IMR-90 (cell line): Measurements from ENCODE around the gene MYH6. TPM values are rescaled to one million over a fixed set of nuclear protein-coding genes. Genes with fewer than 3 reads are reported as not detected.

Source experiments
- ATAC-seq: fragments of 200-7000 bp; cut with Tn5 transposase; 2 replicates; pipeline ENCODE4 v1.9.1; 2020; ENCODE audit warnings: low read depth, mild to moderate bottlenecking, moderate library complexity
- BruUV-seq: library from RNA; stranded (reverse); fragments of 400-500 nt; replicated peaks from 2 replicates; lab custom pipeline; 2021; lab: Mats Ljungman, UMichigan
- CTCF ChIA-PET: fragments of 300-600 bp; formaldehyde crosslinking; extraction: SDS; loops from one replicate; lab custom pipeline; 2021; ENCODE audit warnings: antibody characterized with exemption; lab: Yijun Ruan, JAX
- POLR2A ChIA-PET: fragments of 300-600 bp; sonication (Branson Sonifier 250); formaldehyde crosslinking; loops from one replicate; lab custom pipeline; 2022; ENCODE audit warnings: antibody characterized with exemption; ENCODE audit not compliant: unreplicated experiment; lab: Charles Lee
- DNase-seq: peaks from one replicate; pipeline ENCODE4 v3.0.0; 2013
- H2AFZ ChIP-seq: replicated peaks from 2 replicates; pipeline ENCODE3; 2013; ENCODE audit warnings: low read length, mild to moderate bottlenecking; ENCODE audit not compliant: poor library complexity
- H2AK5ac ChIP-seq: 2 replicates; pipeline ENCODE4 v1.6.1; 2013; ENCODE audit warnings: low read depth, low read length, inconsistent platforms
- H2AK9ac ChIP-seq: replicated peaks from 2 replicates; pipeline ENCODE3; 2013; ENCODE audit warnings: mild to moderate bottlenecking, low read depth, low read length, moderate library complexity; ENCODE audit not compliant: poor library complexity
- H2BK120ac ChIP-seq: 2 replicates; pipeline ENCODE4 v1.6.1; 2013; ENCODE audit warnings: low read depth, low read length, inconsistent platforms
- H2BK15ac ChIP-seq: 3 replicates; pipeline ENCODE4 v1.6.1; 2013; ENCODE audit warnings: low read depth, low read length, inconsistent platforms
- H2BK20ac ChIP-seq: 2 replicates; pipeline ENCODE4 v1.6.1; 2013; ENCODE audit warnings: low read depth, mild to moderate bottlenecking, inconsistent platforms, low read length, moderate library complexity
- H2BK5ac ChIP-seq: 2 replicates; pipeline ENCODE4 v1.6.1; 2013; ENCODE audit warnings: mild to moderate bottlenecking, low read depth, low read length, inconsistent platforms; ENCODE audit not compliant: poor library complexity, severe bottlenecking
- H3K14ac ChIP-seq: replicated peaks from 2 replicates; pipeline ENCODE4 v1.6.1; 2013; ENCODE audit warnings: low read depth, low read length, inconsistent platforms
- H3K18ac ChIP-seq: 2 replicates; pipeline ENCODE4 v1.6.1; 2013; ENCODE audit warnings: low read depth, low read length, control low read depth
- H3K23ac ChIP-seq: 2 replicates; pipeline ENCODE4 v1.6.1; 2013; ENCODE audit warnings: low read depth, low read length, inconsistent platforms
- H3K27ac ChIP-seq: 2 replicates; pipeline ENCODE4 v1.5.1; 2013; ENCODE audit warnings: mild to moderate bottlenecking, control low read depth, low read length; ENCODE audit not compliant: insufficient read depth
- H3K27me3 ChIP-seq: 2 replicates; pipeline ENCODE4 v1.6.1; 2013; ENCODE audit warnings: low read length; ENCODE audit not compliant: control insufficient read depth, insufficient read depth
- H3K36me3 ChIP-seq: 2 replicates; pipeline ENCODE4 v1.6.1; 2013; ENCODE audit warnings: low read length, mixed read lengths; ENCODE audit not compliant: control insufficient read depth, insufficient read depth
- H3K4ac ChIP-seq: 2 replicates; pipeline ENCODE4 v1.6.1; 2013; ENCODE audit warnings: low read depth, low read length, inconsistent platforms
- H3K4me1 ChIP-seq: 2 replicates; pipeline ENCODE4 v1.6.1; 2013; ENCODE audit warnings: low read length, mixed read lengths; ENCODE audit not compliant: control insufficient read depth, insufficient read depth
- H3K4me2 ChIP-seq: 2 replicates; pipeline ENCODE4 v1.6.1; 2013; ENCODE audit warnings: low read depth, mild to moderate bottlenecking, control low read depth, low read length, moderate library complexity
- H3K4me3 ChIP-seq: 2 replicates; pipeline ENCODE4 v1.5.1; 2013; ENCODE audit warnings: low read depth, mild to moderate bottlenecking, control low read depth, low read length, moderate library complexity; ENCODE audit not compliant: insufficient read depth
- H3K56ac ChIP-seq: 2 replicates; pipeline ENCODE4 v1.6.1; 2013; ENCODE audit warnings: low read length, inconsistent platforms; ENCODE audit not compliant: insufficient read depth; ENCODE audit errors: extremely low read depth
- H3K79me1 ChIP-seq, 2 experiments: 2 replicates each; pipeline ENCODE4 v1.6.1; 2013; ENCODE audit warnings: low read length in 2 of 2, inconsistent platforms in 1 of 2, low read depth in 1 of 2
- H3K9ac ChIP-seq: 2 replicates; pipeline ENCODE4 v1.6.1; 2013; ENCODE audit warnings: low read depth, low read length, control low read depth
- H3K9me1 ChIP-seq: 2 replicates; pipeline ENCODE4 v1.6.1; 2013; ENCODE audit warnings: low read length, inconsistent platforms; ENCODE audit not compliant: insufficient read depth
- H3K9me3 ChIP-seq: 2 replicates; pipeline ENCODE4 v1.6.1; 2013; ENCODE audit warnings: low read length; ENCODE audit not compliant: control insufficient read depth, insufficient read depth
- H4K20me1 ChIP-seq: 2 replicates; pipeline ENCODE4 v1.6.1; 2013; ENCODE audit warnings: low read length, inconsistent platforms; ENCODE audit not compliant: insufficient read depth
- H4K5ac ChIP-seq: 2 replicates; pipeline ENCODE4 v1.6.1; 2013; ENCODE audit warnings: mild to moderate bottlenecking, low read depth, low read length, control low read depth
- H4K8ac ChIP-seq, 2 experiments: 2 replicates each; pipeline ENCODE4 v1.6.1; 2013; ENCODE audit warnings: low read depth in 2 of 2, low read length in 2 of 2, control low read depth in 1 of 2, inconsistent platforms in 1 of 2
- H4K91ac ChIP-seq: 2 replicates; pipeline ENCODE4 v1.6.1; 2013; ENCODE audit warnings: low read depth, low read length, inconsistent platforms; ENCODE audit not compliant: insufficient read depth
- WGBS, 2 experiments: methylation state at CpG; one replicate each; pipeline versions ENCODE4 v1.1.5 to v1.1.7; 2013; ENCODE audit warnings: missing lambda C conversion rate in 2 of 2; ENCODE audit not compliant: insufficient read length in 1 of 2; ENCODE audit errors: extremely low coverage in 2 of 2; 5-methylcytosine and 5-hydroxymethylcytosine counted together
- dilution Hi-C: fragments of 300-500 bp; cut with HindIII; formaldehyde crosslinking; loops from one replicate; pipeline ENCODE4 v1.14.3; 2018; ENCODE audit warnings: low sequenced_read_pairs; ENCODE audit not compliant: unreplicated experiment
- in situ Hi-C: fragments of 300-500 bp; cut with MboI; formaldehyde crosslinking; loops from 3 replicates; pipeline ENCODE4 v1.14.3; 2019; ENCODE audit warnings: low sequenced_read_pairs, inconsistent platforms, mixed read lengths
- intact Hi-C: fragments of 100-400 bp; cut with micrococcal nuclease; formaldehyde crosslinking; loops from 2 replicates; pipeline ENCODE4 v1.10.0; 2022
- polyA plus RNA-seq, 3 experiments: library from polyadenylated mRNA; depleted of rRNA; stranded (reverse); fragments of >200 nt; gene quantifications; 2 replicates each; pipeline ENCODE4 v1.2.3, GENCODE V29; 2012; ENCODE audit warnings: low replicate concordance in 1 of 3
- total RNA-seq: library from RNA; depleted of rRNA; stranded (reverse); fragments of >200 nt; gene quantifications from 2 replicates; pipeline ENCODE4 v1.2.3, GENCODE V29; 2012
- TF ChIP-seq, protein P1 (sequence below): fragments of 150-350 bp; IDR thresholded peaks from 2 replicates; pipeline ENCODE4 v1.6.1; 2016; ENCODE audit warnings: low read depth, mild to moderate bottlenecking, low read length, moderate library complexity, borderline replicate concordance

MYH6 gene
- total and polyA plus RNA-seq, 2 of the 4 experiments (the other 2 are of a cell fraction) = not detected

GRCh38 chr14:23413681-23414080 is 5.6 kb upstream of the MYH6 start:
- H3K4me1 ChIP-seq = no peaks in the 10 kb centered on the region
- peak overlapping the region; percentile 11 for H2AFZ ChIP-seq
- H2AK5ac ChIP-seq = no peak overlapping the region
- no peak overlapping the region for H3K56ac ChIP-seq
- H3K4me3 ChIP-seq = no peak overlapping the region
- no TSS peak for BruUV-seq
- TF ChIP-seq, protein P1, sequence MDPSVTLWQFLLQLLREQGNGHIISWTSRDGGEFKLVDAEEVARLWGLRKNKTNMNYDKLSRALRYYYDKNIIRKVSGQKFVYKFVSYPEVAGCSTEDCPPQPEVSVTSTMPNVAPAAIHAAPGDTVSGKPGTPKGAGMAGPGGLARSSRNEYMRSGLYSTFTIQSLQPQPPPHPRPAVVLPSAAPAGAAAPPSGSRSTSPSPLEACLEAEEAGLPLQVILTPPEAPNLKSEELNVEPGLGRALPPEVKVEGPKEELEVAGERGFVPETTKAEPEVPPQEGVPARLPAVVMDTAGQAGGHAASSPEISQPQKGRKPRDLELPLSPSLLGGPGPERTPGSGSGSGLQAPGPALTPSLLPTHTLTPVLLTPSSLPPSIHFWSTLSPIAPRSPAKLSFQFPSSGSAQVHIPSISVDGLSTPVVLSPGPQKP = no peak
- no peak overlapping the region for H3K27ac ChIP-seq
- dilution Hi-C loops = no loop called here
- no peak overlapping the region for H4K91ac ChIP-seq
- 58% methylated on average over 3 of the region's 16 CpGs; no CpG with 5 or more reads in 1 of the 2 experiments for WGBS, 2 experiments
- H3K79me1 ChIP-seq = no peaks in the 10 kb centered on the region
- CTCF ChIA-PET = interaction anchor here (0.7 kb wide), 1 partner anchor 34 kb away, joined by 3 read pairs; no protein-coding TSS in a partner anchor
- no peak overlapping the region for H3K14ac ChIP-seq
- no peak overlapping the region for H4K5ac ChIP-seq
- H3K4me2 ChIP-seq = no peak overlapping the region
- no peak overlapping the region for H2BK5ac ChIP-seq
- H3K9me1 ChIP-seq = no peaks in the 10 kb centered on the region
- no peak overlapping the region for H2AK9ac ChIP-seq
- H4K8ac ChIP-seq = no peak overlapping the region
- POLR2A ChIA-PET = no interaction called here
- no peak overlapping the region for H3K23ac ChIP-seq
- ATAC-seq (no peak), DNase-seq (no peak)
- in situ Hi-C loops = no loop called here
- no peaks in the 10 kb centered on the region for H3K36me3 ChIP-seq
- no peak overlapping the region for H2BK15ac ChIP-seq
- intact Hi-C loops = no loop called here
- H3K9me3 ChIP-seq = no peaks in the 10 kb centered on the region
- peaks cover 32% of the 10 kb centered on the region for H3K27me3 ChIP-seq
- no peak overlapping the region for H3K9ac ChIP-seq
- no peak overlapping the region for H2BK120ac ChIP-seq
- no peak overlapping the region for H2BK20ac ChIP-seq
- H3K4ac ChIP-seq = no peak overlapping the region
- no peak overlapping the region for H3K18ac ChIP-seq
- H4K20me1 ChIP-seq = no peaks in the 10 kb centered on the region
